IMR-90 (cell line): ENCODE measurements around the gene PCSK2. TPM values are rescaled to one million over a fixed set of nuclear protein-coding genes. Genes with fewer than 3 reads are reported as not detected.

Experiments used
- ATAC-seq: fragments of 200-7000 bp; cut with Tn5 transposase; 2 replicates; pipeline ENCODE4 v1.9.1; 2020; ENCODE audit warnings: low read depth, mild to moderate bottlenecking, moderate library complexity
- BruUV-seq: library from RNA; stranded (reverse); fragments of 400-500 nt; replicated peaks from 2 replicates; lab custom pipeline; 2021; lab: Mats Ljungman, UMichigan
- CTCF ChIA-PET: fragments of 300-600 bp; formaldehyde crosslinking; extraction: SDS; loops from one replicate; lab custom pipeline; 2021; ENCODE audit warnings: antibody characterized with exemption; lab: Yijun Ruan, JAX
- POLR2A ChIA-PET: fragments of 300-600 bp; sonication (Branson Sonifier 250); formaldehyde crosslinking; loops from one replicate; lab custom pipeline; 2022; ENCODE audit warnings: antibody characterized with exemption; ENCODE audit not compliant: unreplicated experiment; lab: Charles Lee
- DNase-seq: peaks from one replicate; pipeline ENCODE4 v3.0.0; 2013
- H2AFZ ChIP-seq: replicated peaks from 2 replicates; pipeline ENCODE3; 2013; ENCODE audit warnings: low read length, mild to moderate bottlenecking; ENCODE audit not compliant: poor library complexity
- H2AK5ac ChIP-seq: 2 replicates; pipeline ENCODE4 v1.6.1; 2013; ENCODE audit warnings: low read depth, low read length, inconsistent platforms
- H2AK9ac ChIP-seq: replicated peaks from 2 replicates; pipeline ENCODE3; 2013; ENCODE audit warnings: mild to moderate bottlenecking, low read depth, low read length, moderate library complexity; ENCODE audit not compliant: poor library complexity
- H2BK120ac ChIP-seq: 2 replicates; pipeline ENCODE4 v1.6.1; 2013; ENCODE audit warnings: low read depth, low read length, inconsistent platforms
- H2BK15ac ChIP-seq: 3 replicates; pipeline ENCODE4 v1.6.1; 2013; ENCODE audit warnings: low read depth, low read length, inconsistent platforms
- H2BK20ac ChIP-seq: 2 replicates; pipeline ENCODE4 v1.6.1; 2013; ENCODE audit warnings: low read depth, mild to moderate bottlenecking, inconsistent platforms, low read length, moderate library complexity
- H2BK5ac ChIP-seq: 2 replicates; pipeline ENCODE4 v1.6.1; 2013; ENCODE audit warnings: mild to moderate bottlenecking, low read depth, low read length, inconsistent platforms; ENCODE audit not compliant: poor library complexity, severe bottlenecking
- H3K14ac ChIP-seq: replicated peaks from 2 replicates; pipeline ENCODE4 v1.6.1; 2013; ENCODE audit warnings: low read depth, low read length, inconsistent platforms
- H3K18ac ChIP-seq: 2 replicates; pipeline ENCODE4 v1.6.1; 2013; ENCODE audit warnings: low read depth, low read length, control low read depth
- H3K23ac ChIP-seq: 2 replicates; pipeline ENCODE4 v1.6.1; 2013; ENCODE audit warnings: low read depth, low read length, inconsistent platforms
- H3K27ac ChIP-seq: 2 replicates; pipeline ENCODE4 v1.5.1; 2013; ENCODE audit warnings: mild to moderate bottlenecking, control low read depth, low read length; ENCODE audit not compliant: insufficient read depth
- H3K27me3 ChIP-seq: 2 replicates; pipeline ENCODE4 v1.6.1; 2013; ENCODE audit warnings: low read length; ENCODE audit not compliant: control insufficient read depth, insufficient read depth
- H3K36me3 ChIP-seq: 2 replicates; pipeline ENCODE4 v1.6.1; 2013; ENCODE audit warnings: low read length, mixed read lengths; ENCODE audit not compliant: control insufficient read depth, insufficient read depth
- H3K4ac ChIP-seq: 2 replicates; pipeline ENCODE4 v1.6.1; 2013; ENCODE audit warnings: low read depth, low read length, inconsistent platforms
- H3K4me1 ChIP-seq: 2 replicates; pipeline ENCODE4 v1.6.1; 2013; ENCODE audit warnings: low read length, mixed read lengths; ENCODE audit not compliant: control insufficient read depth, insufficient read depth
- H3K4me2 ChIP-seq: 2 replicates; pipeline ENCODE4 v1.6.1; 2013; ENCODE audit warnings: low read depth, mild to moderate bottlenecking, control low read depth, low read length, moderate library complexity
- H3K4me3 ChIP-seq: 2 replicates; pipeline ENCODE4 v1.5.1; 2013; ENCODE audit warnings: low read depth, mild to moderate bottlenecking, control low read depth, low read length, moderate library complexity; ENCODE audit not compliant: insufficient read depth
- H3K56ac ChIP-seq: 2 replicates; pipeline ENCODE4 v1.6.1; 2013; ENCODE audit warnings: low read length, inconsistent platforms; ENCODE audit not compliant: insufficient read depth; ENCODE audit errors: extremely low read depth
- H3K79me1 ChIP-seq, 2 experiments: 2 replicates each; pipeline ENCODE4 v1.6.1; 2013; ENCODE audit warnings: low read length in 2 of 2, inconsistent platforms in 1 of 2, low read depth in 1 of 2
- H3K9ac ChIP-seq: 2 replicates; pipeline ENCODE4 v1.6.1; 2013; ENCODE audit warnings: low read depth, low read length, control low read depth
- H3K9me1 ChIP-seq: 2 replicates; pipeline ENCODE4 v1.6.1; 2013; ENCODE audit warnings: low read length, inconsistent platforms; ENCODE audit not compliant: insufficient read depth
- H3K9me3 ChIP-seq: 2 replicates; pipeline ENCODE4 v1.6.1; 2013; ENCODE audit warnings: low read length; ENCODE audit not compliant: control insufficient read depth, insufficient read depth
- H4K20me1 ChIP-seq: 2 replicates; pipeline ENCODE4 v1.6.1; 2013; ENCODE audit warnings: low read length, inconsistent platforms; ENCODE audit not compliant: insufficient read depth
- H4K5ac ChIP-seq: 2 replicates; pipeline ENCODE4 v1.6.1; 2013; ENCODE audit warnings: mild to moderate bottlenecking, low read depth, low read length, control low read depth
- H4K8ac ChIP-seq, 2 experiments: 2 replicates each; pipeline ENCODE4 v1.6.1; 2013; ENCODE audit warnings: low read depth in 2 of 2, low read length in 2 of 2, control low read depth in 1 of 2, inconsistent platforms in 1 of 2
- H4K91ac ChIP-seq: 2 replicates; pipeline ENCODE4 v1.6.1; 2013; ENCODE audit warnings: low read depth, low read length, inconsistent platforms; ENCODE audit not compliant: insufficient read depth
- CHD1 ChIP-seq: IDR thresholded peaks from 2 replicates; pipeline ENCODE4 v1.6.1; 2012; ENCODE audit warnings: low read depth, low read length, improper control_type of control experiment
- CTCF ChIP-seq: conservative IDR thresholded peaks from 2 replicates; pipeline ENCODE4 v1.5.1; 2012; ENCODE audit warnings: mild to moderate bottlenecking, low read depth, low read length, improper control_type of control experiment
- FOS ChIP-seq: fragments of 150-350 bp; IDR thresholded peaks from 2 replicates; pipeline ENCODE4 v1.6.1; 2016; ENCODE audit warnings: low read depth, low read length
- MAFK ChIP-seq: IDR thresholded peaks from 2 replicates; pipeline ENCODE4 v1.6.1; 2012; ENCODE audit warnings: low read depth, low read length, improper control_type of control experiment
- MXI1 ChIP-seq: IDR thresholded peaks from 2 replicates; pipeline ENCODE4 v1.6.1; 2012; ENCODE audit warnings: low read depth, mild to moderate bottlenecking, low read length, moderate library complexity, borderline replicate concordance
- NFE2L2 ChIP-seq: fragments of 150-350 bp; IDR thresholded peaks from 2 replicates; pipeline ENCODE4 v1.6.1; 2016; ENCODE audit warnings: low read depth, mild to moderate bottlenecking, low read length
- POLR2A ChIP-seq: IDR thresholded peaks from 2 replicates; pipeline ENCODE4 v1.6.1; 2012; ENCODE audit warnings: mild to moderate bottlenecking, low read depth, low read length
- RCOR1 ChIP-seq: IDR thresholded peaks from 2 replicates; pipeline ENCODE4 v1.6.1; 2012; ENCODE audit warnings: mild to moderate bottlenecking, low read length, improper control_type of control experiment; ENCODE audit not compliant: insufficient replicate concordance
- RFX5 ChIP-seq: IDR thresholded peaks from 2 replicates; pipeline ENCODE4 v1.8.0; 2012; ENCODE audit warnings: low read depth, mild to moderate bottlenecking, low read length, moderate library complexity
- SMC3 ChIP-seq: fragments of 150-350 bp; IDR thresholded peaks from 2 replicates; pipeline ENCODE4 v1.6.1; 2016; ENCODE audit warnings: low read depth, mild to moderate bottlenecking, antibody characterized with exemption, low read length, moderate library complexity
- USF2 ChIP-seq: fragments of 150-350 bp; IDR thresholded peaks from 2 replicates; pipeline ENCODE4 v1.6.1; 2017; ENCODE audit warnings: mild to moderate bottlenecking, antibody characterized with exemption, low read length, low read depth
- WGBS, 2 experiments: methylation state at CpG; one replicate each; pipeline versions ENCODE4 v1.1.5 to v1.1.7; 2013; ENCODE audit warnings: missing lambda C conversion rate in 2 of 2; ENCODE audit not compliant: insufficient read length in 1 of 2; ENCODE audit errors: extremely low coverage in 2 of 2; 5-methylcytosine and 5-hydroxymethylcytosine counted together
- dilution Hi-C: fragments of 300-500 bp; cut with HindIII; formaldehyde crosslinking; loops from one replicate; pipeline ENCODE4 v1.14.3; 2018; ENCODE audit warnings: low sequenced_read_pairs; ENCODE audit not compliant: unreplicated experiment
- in situ Hi-C: fragments of 300-500 bp; cut with MboI; formaldehyde crosslinking; loops from 3 replicates; pipeline ENCODE4 v1.14.3; 2019; ENCODE audit warnings: low sequenced_read_pairs, inconsistent platforms, mixed read lengths
- intact Hi-C: fragments of 100-400 bp; cut with micrococcal nuclease; formaldehyde crosslinking; loops from 2 replicates; pipeline ENCODE4 v1.10.0; 2022
- polyA plus RNA-seq, 3 experiments: library from polyadenylated mRNA; depleted of rRNA; stranded (reverse); fragments of >200 nt; gene quantifications; 2 replicates each; pipeline ENCODE4 v1.2.3, GENCODE V29; 2012; ENCODE audit warnings: low replicate concordance in 1 of 3
- total RNA-seq: library from RNA; depleted of rRNA; stranded (reverse); fragments of >200 nt; gene quantifications from 2 replicates; pipeline ENCODE4 v1.2.3, GENCODE V29; 2012

Gene PCSK2
- total and polyA plus RNA-seq, 2 of the 4 experiments (the other 2 are of a cell fraction): not detected

GRCh38 chr20:17418737-17419136 is 191.9 kb downstream of the PCSK2 start:
- TF ChIP-seq MAFK (no peak), RFX5 (no peak), USF2 (no peak), NFE2L2 (no peak), POLR2A (no peak), SMC3 (no peak), CHD1 (no peak), RCOR1 (no peak), MXI1 (no peak), FOS (no peak), CTCF (no peak)
- in situ Hi-C loops: no loop called here
- H4K20me1 ChIP-seq: no peaks in the 10 kb centered on the region
- no peak overlapping the region for H3K4ac ChIP-seq
- WGBS, 2 experiments: no CpG with 5 or more reads among the region's 4 CpGs
- POLR2A ChIA-PET: no interaction called here
- H2AK9ac ChIP-seq: no peak overlapping the region
- dilution Hi-C loops: no loop called here
- CTCF ChIA-PET: no interaction called here
- H4K5ac ChIP-seq: no peak overlapping the region
- no peak overlapping the region for H2AK5ac ChIP-seq
- H2BK15ac ChIP-seq: no peak overlapping the region
- no peak for DNase-seq
- no peak overlapping the region for H2BK120ac ChIP-seq
- H2AFZ ChIP-seq: no peak overlapping the region
- H3K4me3 ChIP-seq: no peak overlapping the region
- no peaks in the 10 kb centered on the region for H3K36me3 ChIP-seq
- no peaks in the 10 kb centered on the region for H3K79me1 ChIP-seq
- no peak overlapping the region for H4K91ac ChIP-seq
- H3K9me3 ChIP-seq: no peaks in the 10 kb centered on the region
- BruUV-seq: no TSS peak
- no peak overlapping the region for H3K56ac ChIP-seq
- H3K14ac ChIP-seq: no peak overlapping the region
- intact Hi-C loops: no loop called here
- no peak overlapping the region for H2BK20ac ChIP-seq
- no peak overlapping the region for H3K4me2 ChIP-seq
- H3K23ac ChIP-seq: no peak overlapping the region
- H4K8ac ChIP-seq: no peak overlapping the region
- H3K9ac ChIP-seq: no peak overlapping the region
- no peak for ATAC-seq
- H3K4me1 ChIP-seq: no peaks in the 10 kb centered on the region
- no peak overlapping the region for H2BK5ac ChIP-seq
- H3K9me1 ChIP-seq: no peaks in the 10 kb centered on the region
- no peaks in the 10 kb centered on the region for H3K27me3 ChIP-seq
- no peak overlapping the region for H3K18ac ChIP-seq
- no peak overlapping the region for H3K27ac ChIP-seq
